A549 treated with CpdA at 1 μM for 4 hours (cell line): ENCODE data around the gene SSX4B. TPM values are rescaled to one million over a fixed set of nuclear protein-coding genes. Genes with fewer than 3 reads are reported as not detected.

ENCODE experiments used
- total RNA-seq: library from RNA; stranded (reverse); fragments of 200-300 nt; extraction: Qiagen RNA extraction; gene quantifications from 5 replicates; pipeline ENCODE4 v1.2.3, GENCODE V29; 2022; ENCODE audit warnings: low read depth

SSX4B gene
- not detected in 5 replicates for total RNA-seq

DNA sequence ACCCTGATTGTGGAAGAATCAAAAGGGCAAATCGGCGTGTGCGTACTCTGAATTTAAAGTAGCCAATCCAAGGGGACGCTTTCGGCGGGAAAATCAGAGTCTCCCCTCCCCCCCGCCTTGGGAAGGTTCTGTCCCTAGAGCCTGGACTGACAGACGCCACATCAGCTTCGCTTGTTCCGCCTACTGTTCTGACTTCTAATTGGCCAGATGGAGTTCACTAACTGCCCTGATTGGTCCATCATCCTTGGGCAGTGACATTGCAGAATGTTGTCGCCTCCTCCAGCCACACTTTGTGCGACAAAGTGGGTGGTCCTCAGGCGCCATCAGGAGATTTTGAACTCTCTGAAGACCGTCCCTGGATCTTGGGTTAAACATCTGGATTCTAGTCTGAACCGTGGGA is at the start of gene SSX4B:
Gene SSX4B (minus strand): TSS at position 101 of the 400 bp plus-strand sequence. CDS start 588 bp downstream, outside the sequence.

DNA sequence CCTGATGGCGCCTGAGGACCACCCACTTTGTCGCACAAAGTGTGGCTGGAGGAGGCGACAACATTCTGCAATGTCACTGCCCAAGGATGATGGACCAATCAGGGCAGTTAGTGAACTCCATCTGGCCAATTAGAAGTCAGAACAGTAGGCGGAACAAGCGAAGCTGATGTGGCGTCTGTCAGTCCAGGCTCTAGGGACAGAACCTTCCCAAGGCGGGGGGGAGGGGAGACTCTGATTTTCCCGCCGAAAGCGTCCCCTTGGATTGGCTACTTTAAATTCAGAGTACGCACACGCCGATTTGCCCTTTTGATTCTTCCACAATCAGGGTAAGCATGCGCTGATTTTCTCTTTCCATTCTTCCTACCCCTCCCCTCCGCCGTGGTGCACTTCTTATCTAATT is 28.5 kb downstream of the SSX4B start, which contains the start of gene SSX4:
Gene SSX4 (plus strand): TSS at position 301 of the 400 bp plus-strand sequence. CDS start 515 bp downstream, outside the sequence.

DNA sequence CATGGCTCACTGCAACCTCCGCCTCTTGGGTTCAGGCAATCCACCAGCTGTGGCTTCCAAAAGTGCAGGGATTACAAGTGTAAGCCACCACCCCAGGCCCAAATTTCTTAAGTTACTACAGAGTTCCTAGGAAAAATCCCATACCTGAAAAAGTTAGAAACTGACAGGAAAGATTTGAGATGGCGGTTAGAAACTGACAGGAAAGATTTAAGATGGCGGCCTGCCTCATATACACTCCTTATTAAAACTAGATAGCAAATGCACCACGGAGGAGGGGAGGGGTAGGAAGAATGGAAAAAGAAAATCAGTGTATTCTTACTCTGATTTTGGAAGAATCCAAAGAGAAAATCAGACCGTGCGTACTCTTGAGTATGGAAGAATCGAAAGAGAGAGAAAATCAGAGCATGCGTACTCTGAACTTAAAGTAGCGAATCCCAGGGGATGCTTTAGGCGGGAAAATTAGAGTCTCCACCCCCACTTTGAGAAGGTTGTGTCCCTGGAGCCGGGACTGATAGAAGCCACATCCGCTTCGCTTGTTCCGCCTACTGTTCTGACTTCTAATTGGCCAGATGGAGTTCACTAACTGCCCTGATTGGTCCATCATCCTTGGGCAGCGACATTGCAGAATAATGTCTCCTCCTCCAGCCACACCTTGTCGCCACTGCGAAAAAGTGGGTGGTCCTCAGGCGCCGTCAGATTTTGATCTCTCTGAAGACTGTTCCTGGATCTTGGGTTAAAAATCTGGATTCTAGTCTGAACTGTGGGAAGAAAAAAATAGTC is 55.3 kb downstream of the SSX4B start, which contains the start of gene SSX3:
Gene SSX3 (minus strand): TSS at position 389 of the 780 bp plus-strand sequence. CDS start 1,454 bp downstream, outside the sequence.

Other genes starting within 250 kb of the SSX4B start
- not detected in 5 replicates for gene SSX5, start 215.2 kb downstream of the SSX4B start, total RNA-seq
- gene SSX1, start 156.6 kb downstream of the SSX4B start, total RNA-seq, result 0.14 TPM in 1 of 5 replicates, not detected in the others
- gene SSX3, start 55.3 kb downstream of the SSX4B start, total RNA-seq, result not detected in 5 replicates
- gene SSX4, start 28.4 kb downstream of the SSX4B start, total RNA-seq, result not detected in 5 replicates
- 0.07 to 0.46 TPM (median 0.09 TPM) in 3 of 5 replicates, not detected in the others for gene SLC38A5, start 58.3 kb upstream of the SSX4B start, total RNA-seq
- gene FTSJ1, start 64.2 kb upstream of the SSX4B start, total RNA-seq, result 68.5 to 74.7 TPM (median 70.1 TPM) in 5 replicates
- gene PORCN, start 97.0 kb upstream of the SSX4B start, total RNA-seq, result 15.2 to 18.0 TPM (median 17.6 TPM) in 5 replicates
- gene EBP, start 109.8 kb upstream of the SSX4B start, total RNA-seq, result 109 to 152 TPM (median 137 TPM) in 5 replicates
- 8.1 to 12.5 TPM (median 11.7 TPM) in 5 replicates for gene TBC1D25, start 127.8 kb upstream of the SSX4B start, total RNA-seq
- 303 to 494 TPM (median 317 TPM) in 5 replicates for gene RBM3, start 162.5 kb upstream of the SSX4B start, total RNA-seq
- gene WDR13, start 185.5 kb upstream of the SSX4B start, total RNA-seq, result 48.4 to 73.1 TPM (median 64.9 TPM) in 5 replicates